GM21423 (cell line): ENCODE results near the gene PCDHA11.
"Not testable (repeated sequence)": the region's sequence is repeated elsewhere in the genome, so short reads cannot be mapped to it uniquely, and the experiment has no call there.

Experiments used
- ATAC-seq: cut with Tn5 transposase; IDR thresholded peaks from one replicate; pipeline ENCODE4 v1.9.1; 2021; ENCODE audit warnings: mild to moderate bottlenecking, moderate library complexity; ENCODE audit not compliant: unreplicated experiment

PCDHA11 gene

DNA sequence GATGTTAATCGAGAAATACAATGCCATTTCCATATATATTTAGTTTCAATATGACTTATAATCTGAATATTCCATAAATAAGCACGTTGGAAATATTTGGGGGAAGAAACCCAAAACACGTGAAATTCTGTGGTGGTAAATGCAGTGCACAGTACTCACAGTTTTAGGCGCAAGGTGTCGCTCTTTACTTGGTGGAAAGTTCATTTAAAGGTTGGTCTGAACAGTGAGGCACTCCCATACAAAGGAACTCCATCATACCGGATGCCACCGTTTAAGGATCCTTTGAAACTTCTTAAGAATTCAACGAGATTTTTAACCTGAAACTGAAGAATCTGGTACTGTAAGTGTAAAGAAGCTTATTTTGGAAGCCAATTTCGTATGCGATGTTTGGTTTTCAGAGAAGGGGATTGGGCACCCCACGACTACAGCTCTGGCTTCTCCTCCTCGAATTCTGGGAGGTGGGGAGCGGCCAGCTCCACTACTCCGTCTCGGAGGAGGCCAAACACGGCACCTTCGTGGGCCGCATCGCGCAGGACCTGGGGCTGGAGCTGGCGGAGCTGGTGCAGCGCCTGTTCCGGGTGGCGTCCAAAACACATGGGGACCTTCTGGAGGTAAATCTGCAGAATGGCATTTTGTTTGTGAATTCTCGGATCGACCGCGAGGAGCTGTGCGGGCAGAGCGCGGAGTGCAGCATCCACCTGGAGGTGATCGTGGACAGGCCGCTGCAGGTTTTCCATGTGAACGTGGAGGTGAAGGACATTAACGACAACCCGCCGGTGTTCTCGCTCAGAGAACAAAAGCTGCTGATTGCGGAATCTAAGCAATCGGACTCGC lies at the start of gene PCDHA11:
Gene PCDHA11, plus strand, starts transcription at position 237 of the 834 bp plus-strand sequence. Its CDS starts 147 bp downstream, at position 384.
- ATAC-seq = no peak

GRCh38 chr5:140821375-140822280 lies 47.1 kb upstream of the PCDHA11 start, which contains the start of gene PCDHA5:
Gene PCDHA5, plus strand, starts transcription at chr5:140821613.
- ATAC-seq = no peak

GRCh38 chr5:140822281-140822629 lies 46.5 kb upstream of the PCDHA11 start:
- no peak for ATAC-seq

DNA sequence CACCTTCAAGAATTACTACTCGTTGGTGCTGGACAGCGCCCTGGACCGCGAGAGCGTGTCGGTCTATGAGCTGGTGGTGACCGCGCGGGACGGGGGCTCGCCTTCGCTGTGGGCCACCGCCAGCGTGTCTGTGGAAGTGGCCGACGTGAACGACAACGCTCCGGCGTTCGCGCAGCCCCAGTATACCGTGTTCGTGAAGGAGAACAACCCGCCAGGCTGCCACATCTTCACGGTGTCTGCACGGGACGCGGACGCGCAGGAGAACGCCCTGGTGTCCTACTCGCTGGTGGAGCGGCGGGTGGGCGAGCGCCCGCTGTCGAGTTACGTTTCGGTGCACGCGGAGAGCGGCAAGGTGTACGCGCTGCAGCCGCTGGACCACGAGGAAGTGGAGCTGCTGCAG lies 45.8 kb upstream of the PCDHA11 start:
- ATAC-seq = not testable (repeated sequence)

- ATAC-seq = no peak
Measured at GRCh38 chr5:140823475-140823874, 45.3 kb upstream of the PCDHA11 start.

GRCh38 chr5:140827704-140828361 lies 40.9 kb upstream of the PCDHA11 start, which contains the start of gene PCDHA6:
Gene PCDHA6, plus strand, starts transcription at chr5:140827960. Its CDS starts 132 bp downstream, at chr5:140828092.
- no peak for ATAC-seq

DNA sequence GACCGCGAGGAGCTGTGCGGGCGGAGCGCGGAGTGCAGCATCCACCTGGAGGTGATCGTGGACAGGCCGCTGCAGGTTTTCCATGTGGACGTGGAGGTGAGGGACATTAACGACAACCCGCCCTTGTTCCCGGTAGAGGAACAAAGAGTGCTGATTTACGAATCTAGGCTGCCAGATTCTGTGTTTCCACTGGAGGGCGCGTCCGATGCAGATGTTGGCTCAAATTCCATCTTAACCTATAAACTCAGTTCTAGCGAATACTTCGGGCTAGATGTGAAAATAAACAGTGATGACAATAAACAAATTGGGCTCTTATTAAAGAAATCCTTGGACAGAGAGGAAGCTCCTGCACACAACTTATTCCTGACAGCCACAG lies 40.4 kb upstream of the PCDHA11 start:
- ATAC-seq = no peak

GRCh38 chr5:140829511-140830501 lies 39.0 kb upstream of the PCDHA11 start:
- not testable (repeated sequence) for ATAC-seq

- ATAC-seq = no peak
Measured at GRCh38 chr5:140833993-140834392, 34.8 kb upstream of the PCDHA11 start, which contains the start of gene PCDHA7. Gene PCDHA7, plus strand, starts transcription at chr5:140834269. Its CDS starts 115 bp downstream, at chr5:140834384.

DNA sequence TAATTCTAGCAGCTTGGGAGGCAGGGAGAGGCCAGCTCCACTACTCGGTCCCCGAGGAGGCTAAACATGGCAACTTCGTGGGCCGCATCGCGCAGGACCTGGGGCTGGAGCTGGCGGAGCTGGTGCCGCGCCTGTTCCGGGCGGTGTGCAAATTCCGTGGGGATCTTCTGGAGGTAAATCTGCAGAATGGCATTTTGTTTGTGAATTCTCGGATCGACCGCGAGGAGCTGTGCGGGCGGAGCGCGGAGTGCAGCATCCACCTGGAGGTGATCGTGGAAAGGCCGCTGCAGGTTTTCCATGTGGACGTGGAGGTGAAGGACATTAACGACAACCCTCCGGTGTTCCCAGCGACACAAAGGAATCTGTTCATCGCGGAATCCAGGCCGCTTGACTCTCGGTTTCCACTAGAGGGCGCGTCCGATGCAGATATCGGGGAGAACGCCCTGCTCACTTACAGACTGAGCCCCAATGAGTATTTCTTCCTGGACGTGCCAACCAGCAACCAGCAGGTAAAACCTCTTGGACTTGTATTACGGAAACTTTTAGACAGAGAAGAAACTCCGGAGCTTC lies 34.2 kb upstream of the PCDHA11 start:
- not testable (repeated sequence) for ATAC-seq

DNA sequence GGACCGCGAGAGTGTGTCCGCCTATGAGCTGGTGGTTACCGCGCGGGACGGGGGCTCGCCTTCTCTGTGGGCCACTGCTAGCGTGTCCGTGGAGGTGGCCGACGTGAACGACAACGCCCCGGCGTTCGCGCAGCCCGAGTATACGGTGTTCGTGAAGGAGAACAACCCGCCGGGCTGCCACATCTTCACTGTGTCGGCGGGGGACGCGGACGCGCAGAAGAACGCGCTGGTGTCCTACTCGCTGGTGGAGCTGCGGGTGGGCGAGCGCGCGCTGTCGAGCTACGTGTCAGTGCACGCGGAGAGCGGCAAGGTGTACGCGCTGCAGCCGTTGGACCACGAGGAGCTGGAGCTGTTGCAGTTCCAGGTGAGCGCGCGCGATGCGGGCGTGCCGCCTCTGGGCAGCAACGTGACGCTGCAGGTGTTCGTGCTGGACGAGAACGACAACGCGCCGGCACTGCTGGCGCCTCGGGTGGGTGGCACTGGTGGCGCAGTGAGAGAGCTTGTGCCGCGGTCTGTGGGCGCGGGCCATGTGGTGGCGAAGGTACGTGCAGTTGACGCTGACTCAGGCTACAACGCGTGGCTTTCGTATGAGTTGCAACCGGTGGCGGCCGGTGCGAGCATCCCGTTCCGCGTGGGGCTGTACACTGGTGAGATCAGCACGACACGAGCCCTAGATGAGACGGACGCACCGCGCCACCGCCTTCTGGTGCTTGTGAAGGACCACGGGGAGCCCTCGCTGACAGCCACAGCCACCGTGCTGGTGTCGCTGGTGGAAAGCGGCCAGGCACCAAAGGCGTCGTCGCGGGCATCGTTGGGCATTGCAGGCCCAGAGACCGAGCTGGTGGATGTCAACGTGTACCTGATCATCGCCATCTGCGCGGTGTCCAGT lies 32.9 kb upstream of the PCDHA11 start:
- no peak for ATAC-seq

GRCh38 chr5:140840978-140841962 lies 27.5 kb upstream of the PCDHA11 start, which contains the start of gene PCDHA8:
Gene PCDHA8, plus strand, starts transcription at chr5:140841187. Its CDS starts 135 bp downstream, at chr5:140841322.
- ATAC-seq = no peak

GRCh38 chr5:140842798-140843733 lies 25.7 kb upstream of the PCDHA11 start:
- no peak for ATAC-seq

- not testable (repeated sequence) for ATAC-seq
Measured at GRCh38 chr5:140848139-140849102, 20.3 kb upstream of the PCDHA11 start, which contains the start of gene PCDHA9. Gene PCDHA9, plus strand, starts transcription at chr5:140848382. Its CDS starts 114 bp downstream, at chr5:140848496.
